HepG2 (cell line): ENCODE data around the gene EYA3. TPM values are rescaled to one million over a fixed set of nuclear protein-coding genes. Genes with fewer than 3 reads are reported as not detected.

Experiments
- ATAC-seq: fragments of 200-7000 bp; cut with Tn5 transposase; 3 replicates; pipeline ENCODE4 v1.9.1; 2020; ENCODE audit warnings: mild to moderate bottlenecking, moderate library complexity
- BruUV-seq: library from RNA; stranded (reverse); fragments of 400-500 nt; replicated peaks from 2 replicates; lab custom pipeline; 2021; lab: Mats Ljungman, UMichigan
- CTCF ChIA-PET: fragments of 300-600 bp; formaldehyde crosslinking; extraction: SDS; loops from one replicate; lab custom pipeline; 2021; ENCODE audit warnings: low total read pairs, inconsistent platforms, low intra/inter-chr PET ratio; lab: Yijun Ruan, JAX
- POLR2A ChIA-PET: fragments of 350-600 bp; sonication (Branson Sonifier 250); formaldehyde crosslinking; loops from one replicate; lab custom pipeline; 2020; ENCODE audit warnings: antibody characterized with exemption, inconsistent platforms; lab: Yijun Ruan, JAX
- DNase-seq: peaks from one replicate; pipeline ENCODE4 v3.0.0-alpha.2; 2015; ENCODE audit warnings: low spot score
- FAIRE-seq: peaks from 3 replicates; lab custom pipeline; 2011; peaks lifted over from hg19 to GRCh38; lab: Jason Lieb, UNC
- H2AFZ ChIP-seq: one replicate; pipeline ENCODE4 v1.6.1; 2011; ENCODE audit warnings: low read length, inconsistent platforms
- H3K27ac ChIP-seq: fragments of 300-600 bp; 3 replicates; pipeline ENCODE4 v1.8.0; 2011; ENCODE audit warnings: mixed run types, mild to moderate bottlenecking, mixed read lengths, low read length, inconsistent platforms; ENCODE audit not compliant: insufficient read depth; ENCODE audit errors: extremely low read length
- H3K27me3 ChIP-seq, 2 experiments: fragments of 200-600 bp in 1 of 2; 2 replicates in 1 of 2; 3 replicates in 1 of 2; pipeline versions ENCODE4 v1.6.0 to v1.8.0; 2011; ENCODE audit warnings: low read length in 2 of 2, mild to moderate bottlenecking in 2 of 2, moderate library complexity in 2 of 2, inconsistent platforms in 1 of 2; ENCODE audit not compliant: insufficient read depth in 2 of 2, control insufficient read depth in 1 of 2
- H3K36me3 ChIP-seq, 2 experiments: fragments of 200-600 bp in 1 of 2; replicated peaks in 1 of 2; 2 replicates in 1 of 2; 3 replicates in 1 of 2; pipeline versions ENCODE4 v1.5.1 to v1.8.0; 2011; ENCODE audit warnings: low read length in 2 of 2, inconsistent platforms in 1 of 2; ENCODE audit not compliant: insufficient read depth in 2 of 2, control insufficient read depth in 1 of 2
- H3K4me1 ChIP-seq: 2 replicates; pipeline ENCODE4 v1.5.1; 2012; ENCODE audit warnings: low read length, inconsistent platforms; ENCODE audit not compliant: insufficient read depth
- H3K4me2 ChIP-seq: 2 replicates; pipeline ENCODE4 v1.6.0; 2011; ENCODE audit warnings: low read depth, low read length, inconsistent platforms
- H3K4me3 ChIP-seq, 3 experiments: fragments of 200-600 bp in 1 of 3; sonication (generic), shearing (Covaris generic) in 1 of 3; replicated peaks in 1 of 3; 2 replicates each; pipeline ENCODE4 v1.5.1; 2011 to 2016; ENCODE audit warnings: low read length in 3 of 3, inconsistent platforms in 2 of 3, low read depth in 2 of 3, mild to moderate bottlenecking in 2 of 3, control low read depth in 1 of 3, mixed read lengths in 1 of 3; ENCODE audit not compliant: insufficient read depth in 1 of 3
- H3K79me2 ChIP-seq: one replicate; pipeline ENCODE4 v1.6.1; 2011; ENCODE audit warnings: low read length, inconsistent platforms; ENCODE audit not compliant: insufficient read depth
- H3K9ac ChIP-seq: 2 replicates; pipeline ENCODE4 v1.6.0; 2011; ENCODE audit warnings: mild to moderate bottlenecking, low read depth, low read length, inconsistent platforms; ENCODE audit not compliant: insufficient read depth
- H3K9me3 ChIP-seq: 2 replicates; pipeline ENCODE4 v1.5.1; 2012; ENCODE audit warnings: mild to moderate bottlenecking, low read length
- H4K20me1 ChIP-seq: 2 replicates; pipeline ENCODE4 v1.6.0; 2011; ENCODE audit warnings: inconsistent platforms, mild to moderate bottlenecking, low read length, moderate library complexity; ENCODE audit not compliant: insufficient read depth
- ATF3 ChIP-seq: sonication (generic); formaldehyde crosslinking; IDR thresholded peaks from 2 replicates; pipeline ENCODE4 v1.4.0; 2020; ENCODE audit warnings: missing genetic modification reagents
- MXI1 ChIP-seq: IDR thresholded peaks from 3 replicates; pipeline ENCODE4 v1.6.1; 2012; ENCODE audit warnings: low read depth, low read length, inconsistent platforms, borderline replicate concordance
- RAD51 ChIP-seq: fragments of 450-650 bp; IDR thresholded peaks from 2 replicates; pipeline ENCODE4 v1.6.1; 2016; ENCODE audit warnings: borderline replicate concordance
- RERE ChIP-seq: IDR thresholded peaks from 2 replicates; pipeline ENCODE4 v1.6.1; 2016; ENCODE audit warnings: low read depth, missing genetic modification reagents, missing compliant biosample characterization
- TMF1 ChIP-seq: sonication (generic); formaldehyde crosslinking; IDR thresholded peaks from 2 replicates; pipeline ENCODE4 v1.8.1; 2022; ENCODE audit warnings: low read depth, missing genetic modification reagents
- ZBTB26 ChIP-seq: IDR thresholded peaks from 2 replicates; pipeline ENCODE4 v1.6.1; 2016; ENCODE audit warnings: missing compliant biosample characterization, missing genetic modification reagents, borderline replicate concordance
- ZNF337 ChIP-seq: sonication (generic); formaldehyde crosslinking; IDR thresholded peaks from 2 replicates; pipeline ENCODE4 v1.5.1; 2020; ENCODE audit warnings: missing genetic modification reagents, low read depth, mild to moderate bottlenecking, borderline replicate concordance
- ZNF672 ChIP-seq: sonication (generic); formaldehyde crosslinking; IDR thresholded peaks from 2 replicates; pipeline ENCODE4 v1.8.1; 2022; ENCODE audit warnings: missing genetic modification reagents
- ZNF768 ChIP-seq: sonication (generic); formaldehyde crosslinking; IDR thresholded peaks from 2 replicates; pipeline ENCODE4 v1.4.0; 2020; ENCODE audit warnings: missing genetic modification reagents
- WGBS: methylation state at CpG from one replicate; pipeline ENCODE4 v1.1.6; 2017; ENCODE audit warnings: low lambda C conversion rate; 5-methylcytosine and 5-hydroxymethylcytosine counted together
- in situ Hi-C: cut with HindIII; loops from 2 replicates; pipeline ENCODE4 v1.10.0; 2017; ENCODE audit warnings: low pct_unique_long_range_greater_than_20kb; ENCODE audit not compliant: extremely low pct_ligation_motif_present
- intact Hi-C: fragments of 100-400 bp; cut with micrococcal nuclease; formaldehyde crosslinking; loops from one replicate; pipeline ENCODE4 v1.10.0; 2022; ENCODE audit not compliant: unreplicated experiment
- polyA plus RNA-seq, 8 experiments: library from polyadenylated mRNA; depleted of rRNA in 3 of 8; stranded (reverse) in 7 of 8; unstranded in 1 of 8; fragments of >200 nt; fragmentation: Illumina TruSeq in 4 of 8; extraction: Trizol in 4 of 8; gene quantifications; 2 replicates each; pipeline versions ENCODE4 v1.2.1 to v1.2.3, GENCODE V29; 2011 to 2016; ENCODE audit warnings: low read depth in 4 of 8, missing spikeins in 1 of 8, mixed read lengths in 1 of 8; ENCODE audit not compliant: insufficient read depth in 1 of 8
- total RNA-seq, 5 experiments: library from RNA; depleted of rRNA; stranded (reverse); fragments of >200 nt; fragmentation: Illumina TruSeq; extraction: Trizol; gene quantifications; 2 replicates each; pipeline ENCODE4 v1.2.3, GENCODE V29; 2016; ENCODE audit warnings: low read depth in 1 of 5

The EYA3 gene
- total and polyA plus RNA-seq, 2 of the 13 experiments (the other 11 are each of a cell fraction or from before 2014, with no cell fraction given) = 13.9 to 19.7 TPM

GRCh38 chr1:28058971-28059878, 29.2 kb downstream of the EYA3 start:
- no peak for DNase-seq
- WGBS = 98% methylated on average over 8 of the region's 8 CpGs
- Histone ChIP-seq H3K27ac (no peak overlapping the region), H3K4me3 (no peak overlapping the region), H3K9ac (no peak overlapping the region), H3K79me2 (peaks cover 15% of the 10 kb centered on the region), H3K4me1 (no peaks in the 10 kb centered on the region), H4K20me1 (no peaks in the 10 kb centered on the region), H3K36me3 (peaks cover 0 to 7% of the 10 kb centered on the region in 2 experiments; a peak in 2 of 5 replicates), H3K27me3 (no peaks in the 10 kb centered on the region), H3K4me2 (no peak overlapping the region), H3K9me3 (no peaks in the 10 kb centered on the region), H2AFZ (no peak overlapping the region)
- ATAC-seq = no peak
- intact Hi-C loops = no loop called here
- in situ Hi-C loops = no loop called here
- POLR2A ChIA-PET = no interaction called here
- BruUV-seq = no TSS peak
- FAIRE-seq = no peak
- CTCF ChIA-PET = no interaction called here
- TF ChIP-seq MXI1 = no peak
- no peak for TF ChIP-seq RAD51
- TF ChIP-seq ZNF337 (CRISPR knock-in tag) = no peak

- no peak overlapping the region for H3K27ac ChIP-seq
- DNase-seq = no peak
- peaks cover 0 to 7% of the 10 kb centered on the region in 2 experiments; a peak in 2 of 5 replicates for H3K36me3 ChIP-seq
- H2AFZ ChIP-seq = no peak overlapping the region
- H3K4me3 ChIP-seq = no peak overlapping the region
- TF ChIP-seq ZNF672 (CRISPR knock-in tag) = no peak
- TF ChIP-seq ATF3 (CRISPR knock-in tag) = no peak
- no peak for TF ChIP-seq RERE (CRISPR knock-in tag)
- no peak for TF ChIP-seq ZNF768 (CRISPR knock-in tag)
- no peak for TF ChIP-seq ZBTB26 (CRISPR knock-in tag)
- no peak for TF ChIP-seq TMF1 (CRISPR knock-in tag)
- TF ChIP-seq, all 625 proteins: peak for 0
- ChIA-PET POLR2A (no interaction called here), CTCF (no interaction called here)
- no peak overlapping the region for H3K4me2 ChIP-seq
- BruUV-seq = no TSS peak
- intact Hi-C loops = no loop called here
- in situ Hi-C loops = no loop called here
- H3K9ac ChIP-seq = no peak overlapping the region
- 97% methylated on average over 4 of the region's 4 CpGs for WGBS
- FAIRE-seq (no peak), ATAC-seq (no peak)
- H3K9me3 ChIP-seq = no peaks in the 10 kb centered on the region
- H3K79me2 ChIP-seq = peaks cover 11% of the 10 kb centered on the region
- H3K27me3 ChIP-seq = no peaks in the 10 kb centered on the region
- H3K4me1 ChIP-seq = no peaks in the 10 kb centered on the region
- no peaks in the 10 kb centered on the region for H4K20me1 ChIP-seq
These were observed 30.2 kb downstream of the EYA3 start for GRCh38 chr1:28058168-28058567.
